Endothelial cell of umbilical vein (primary cell): ENCODE data around the gene LEUTX. TPM values are rescaled to one million over a fixed set of nuclear protein-coding genes. Genes with fewer than 3 reads are reported as not detected.

Experiments
- BruUV-seq: library from RNA; stranded (reverse); fragments of 400-500 nt; replicated peaks from 2 replicates; lab custom pipeline; 2021; lab: Mats Ljungman, UMichigan
- CTCF ChIA-PET: fragments of 300-600, 350-600 bp; sonication (Branson Sonifier 250); formaldehyde crosslinking; loops from one replicate; lab custom pipeline; 2021; ENCODE audit warnings: antibody characterized with exemption, inconsistent platforms; lab: Charles Lee
- POLR2A ChIA-PET: fragments of 300-600, 350-600 bp; sonication (Branson Sonifier 250); formaldehyde crosslinking; loops from one replicate; lab custom pipeline; 2021; ENCODE audit warnings: antibody characterized with exemption, inconsistent platforms; lab: Charles Lee
- DNase-seq: peaks from one replicate; pipeline ENCODE4 v3.0.0-alpha.2; 2011; ENCODE audit warnings: low read depth, low spot score
- FAIRE-seq: peaks from 2 replicates; lab custom pipeline; 2011; peaks lifted over from hg19 to GRCh38; lab: Jason Lieb, UNC
- H2AFZ ChIP-seq: 2 replicates; pipeline ENCODE4 v1.6.0; 2012; ENCODE audit warnings: low read depth, low read length, control low read depth, inconsistent platforms
- H3K27ac ChIP-seq: 2 replicates; pipeline ENCODE4 v1.5.1; 2011; ENCODE audit warnings: low read depth, mild to moderate bottlenecking, control low read depth, low read length, moderate library complexity; ENCODE audit not compliant: insufficient read depth
- H3K27me3 ChIP-seq, 2 experiments: 2 replicates each; pipeline versions ENCODE4 v1.6.0 to v1.6.1; 2011; ENCODE audit warnings: low read length in 2 of 2, mixed read lengths in 1 of 2; ENCODE audit not compliant: control insufficient read depth in 2 of 2, insufficient read depth in 2 of 2
- H3K36me3 ChIP-seq, 2 experiments: 2 replicates in 1 of 2; 3 replicates in 1 of 2; pipeline ENCODE4 v1.5.1; 2011; ENCODE audit warnings: low read length in 2 of 2, mild to moderate bottlenecking in 1 of 2, moderate library complexity in 1 of 2; ENCODE audit not compliant: control insufficient read depth in 2 of 2, insufficient read depth in 2 of 2; ENCODE audit errors: extremely low read depth in 1 of 2
- H3K4me1 ChIP-seq: 3 replicates; pipeline ENCODE4 v1.5.1; 2011; ENCODE audit warnings: mild to moderate bottlenecking, low read length; ENCODE audit not compliant: control insufficient read depth, insufficient read depth; ENCODE audit errors: extremely low read depth
- H3K4me2 ChIP-seq: 2 replicates; pipeline ENCODE4 v1.6.1; 2011; ENCODE audit warnings: low read length, control low read depth, mixed read lengths; ENCODE audit not compliant: insufficient read depth
- H3K4me3 ChIP-seq, 3 experiments: fragments of 200-600 bp in 1 of 3; sonication (generic), shearing (Covaris generic) in 1 of 3; replicated peaks in 1 of 3; 2 replicates each; pipeline ENCODE4 v1.5.1; 2011 to 2016; ENCODE audit warnings: control low read depth in 3 of 3, low read length in 3 of 3, mild to moderate bottlenecking in 2 of 3, inconsistent platforms in 1 of 3, low read depth in 1 of 3, moderate library complexity in 1 of 3; ENCODE audit not compliant: insufficient read depth in 1 of 3
- H3K79me2 ChIP-seq: 2 replicates; pipeline ENCODE4 v1.6.0; 2012; ENCODE audit warnings: low read length, inconsistent platforms; ENCODE audit not compliant: control insufficient read depth, insufficient read depth
- H3K9ac ChIP-seq: replicated peaks from 2 replicates; pipeline ENCODE3; 2011; ENCODE audit warnings: low read length, control low read depth; ENCODE audit not compliant: insufficient read depth; ENCODE audit errors: extremely low read depth
- H3K9me1 ChIP-seq: replicated peaks from 3 replicates; pipeline ENCODE4 v1.6.0; 2011; ENCODE audit warnings: mild to moderate bottlenecking, low read length; ENCODE audit not compliant: control insufficient read depth, insufficient read depth; ENCODE audit errors: extremely low read depth
- H3K9me3 ChIP-seq: replicated peaks from 2 replicates; pipeline ENCODE4 v1.5.1; 2012; ENCODE audit warnings: low read length, inconsistent platforms; ENCODE audit not compliant: control insufficient read depth, insufficient read depth
- H4K20me1 ChIP-seq: replicated peaks from 2 replicates; pipeline ENCODE3; 2011; ENCODE audit warnings: mild to moderate bottlenecking, low read length; ENCODE audit not compliant: control insufficient read depth, insufficient read depth; ENCODE audit errors: extremely low read depth
- EZH2 ChIP-seq: IDR thresholded peaks from 2 replicates; pipeline ENCODE4 v1.6.1; 2012; ENCODE audit warnings: borderline replicate concordance, low read depth, mild to moderate bottlenecking, moderate library complexity, low read length, inconsistent platforms; ENCODE audit not compliant: severe bottlenecking
- FOS ChIP-seq: IDR thresholded peaks from 2 replicates; pipeline ENCODE4 v1.6.1; 2011; ENCODE audit warnings: mild to moderate bottlenecking, low read length, moderate library complexity, borderline replicate concordance; ENCODE audit not compliant: insufficient read depth
- GATA2 ChIP-seq: IDR thresholded peaks from 2 replicates; pipeline ENCODE4 v1.7.0; 2011; ENCODE audit warnings: low read depth, mild to moderate bottlenecking, moderate library complexity, mixed read lengths, low read length; ENCODE audit not compliant: insufficient read length, insufficient read depth
- JUN ChIP-seq: IDR thresholded peaks from 2 replicates; pipeline ENCODE4 v1.6.1; 2011; ENCODE audit warnings: borderline replicate concordance, low read depth; ENCODE audit not compliant: insufficient read length, insufficient read depth
- MYC ChIP-seq: IDR thresholded peaks from one replicate; pipeline ENCODE4 v1.6.1; 2011; ENCODE audit warnings: mild to moderate bottlenecking, low read depth, low read length
- POLR2A ChIP-seq: IDR thresholded peaks from 2 replicates; pipeline ENCODE4 v1.6.1; 2012; ENCODE audit warnings: low read depth, mild to moderate bottlenecking, control low read depth, low read length
- POLR2AphosphoS5 ChIP-seq: IDR thresholded peaks from 2 replicates; pipeline ENCODE4 v1.6.1; 2012; ENCODE audit warnings: low read depth, mild to moderate bottlenecking, control low read depth, low read length, moderate library complexity; ENCODE audit not compliant: insufficient read depth
- dilution Hi-C: fragments of 300-500 bp; cut with MboI; formaldehyde crosslinking; loops from one replicate; pipeline ENCODE4 v1.15.0; 2019; ENCODE audit warnings: low sequenced_read_pairs; ENCODE audit not compliant: extremely low pct_ligation_motif_present
- intact Hi-C: fragments of 100-400 bp; cut with micrococcal nuclease; formaldehyde crosslinking; loops from one replicate; pipeline ENCODE4 v1.10.0; 2022
- polyA plus RNA-seq, 4 experiments: library from polyadenylated mRNA; depleted of rRNA in 3 of 4; stranded (reverse) in 3 of 4; unstranded in 1 of 4; fragments of >200 nt; gene quantifications; 2 replicates each; pipeline versions ENCODE4 v1.2.1 to v1.2.3, GENCODE V29; 2011 to 2012; ENCODE audit warnings: missing spikeins in 1 of 4
- total RNA-seq: library from RNA; stranded (reverse); gene quantifications from 2 replicates; pipeline ENCODE4 v1.2.3, GENCODE V29; 2021
- TF ChIP-seq, protein P1 (sequence below): IDR thresholded peaks from 2 replicates; pipeline ENCODE4 v1.6.1; 2011; ENCODE audit not compliant: insufficient read depth, insufficient read length
- TF ChIP-seq, protein P2 (sequence below), 2 donors: IDR thresholded peaks; 1 replicate in 1 of 2; 2 replicates in 1 of 2; pipeline ENCODE4 v1.5.1; 2011; ENCODE audit warnings: low read length in 2 of 2, mild to moderate bottlenecking in 2 of 2, moderate library complexity in 2 of 2, control low read depth in 1 of 2, inconsistent platforms in 1 of 2, low read depth in 1 of 2; ENCODE audit not compliant: insufficient read depth in 1 of 2; ENCODE audit errors: extremely low read depth in 1 of 2

Gene LEUTX
- total and polyA plus RNA-seq, 2 donors (not counting 3 experiments of a cell fraction or from before 2014, with no cell fraction given), result not detected

GRCh38 chr19:39805104-39805503 lies 26.4 kb downstream of the LEUTX start:
- ChIA-PET POLR2A (no interaction called here), CTCF (interaction anchor here (1.4 to 1.8 kb wide), 3 partner anchors 9 to 39 kb away, joined by 3 to 8 read pairs (median 3); no protein-coding TSS in a partner anchor)
- FAIRE-seq, result no peak

More at GRCh38 chr19:39805104-39805503, 26.4 kb downstream of the LEUTX start:
- intact Hi-C loops (no loop called here), dilution Hi-C loops (no loop called here)
- no peaks in the 10 kb centered on the region for H3K36me3 ChIP-seq
- H4K20me1 ChIP-seq, result no peaks in the 10 kb centered on the region
- no peaks in the 10 kb centered on the region for H3K9me3 ChIP-seq
- no peak overlapping the region for H2AFZ ChIP-seq
- TF ChIP-seq FOS (no peak), POLR2AphosphoS5 (no peak), GATA2 (no peak), JUN (no peak), EZH2 (no peak), MYC (no peak), POLR2A (no peak)
- TF ChIP-seq, protein P1, sequence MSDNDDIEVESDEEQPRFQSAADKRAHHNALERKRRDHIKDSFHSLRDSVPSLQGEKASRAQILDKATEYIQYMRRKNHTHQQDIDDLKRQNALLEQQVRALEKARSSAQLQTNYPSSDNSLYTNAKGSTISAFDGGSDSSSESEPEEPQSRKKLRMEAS, result no peak
- TF ChIP-seq, protein P2, sequence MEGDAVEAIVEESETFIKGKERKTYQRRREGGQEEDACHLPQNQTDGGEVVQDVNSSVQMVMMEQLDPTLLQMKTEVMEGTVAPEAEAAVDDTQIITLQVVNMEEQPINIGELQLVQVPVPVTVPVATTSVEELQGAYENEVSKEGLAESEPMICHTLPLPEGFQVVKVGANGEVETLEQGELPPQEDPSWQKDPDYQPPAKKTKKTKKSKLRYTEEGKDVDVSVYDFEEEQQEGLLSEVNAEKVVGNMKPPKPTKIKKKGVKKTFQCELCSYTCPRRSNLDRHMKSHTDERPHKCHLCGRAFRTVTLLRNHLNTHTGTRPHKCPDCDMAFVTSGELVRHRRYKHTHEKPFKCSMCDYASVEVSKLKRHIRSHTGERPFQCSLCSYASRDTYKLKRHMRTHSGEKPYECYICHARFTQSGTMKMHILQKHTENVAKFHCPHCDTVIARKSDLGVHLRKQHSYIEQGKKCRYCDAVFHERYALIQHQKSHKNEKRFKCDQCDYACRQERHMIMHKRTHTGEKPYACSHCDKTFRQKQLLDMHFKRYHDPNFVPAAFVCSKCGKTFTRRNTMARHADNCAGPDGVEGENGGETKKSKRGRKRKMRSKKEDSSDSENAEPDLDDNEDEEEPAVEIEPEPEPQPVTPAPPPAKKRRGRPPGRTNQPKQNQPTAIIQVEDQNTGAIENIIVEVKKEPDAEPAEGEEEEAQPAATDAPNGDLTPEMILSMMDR (IDR thresholded peaks at IDR 0.05; ENCODE audit: extremely low read depth in 1 of 2, insufficient read depth in 1 of 2, low read depth in 1 of 2, low read length in 2 of 2), result no peak
- H3K4me1 ChIP-seq, result no peaks in the 10 kb centered on the region
- BruUV-seq, result no TSS peak
- no peak overlapping the region for H3K9ac ChIP-seq
- no peak overlapping the region for H3K27ac ChIP-seq
- H3K4me2 ChIP-seq, result no peak overlapping the region
- peaks cover 5 to 10% of the 10 kb centered on the region in 2 experiments for H3K27me3 ChIP-seq
- no peaks in the 10 kb centered on the region for H3K79me2 ChIP-seq
- no peak for DNase-seq
- no peak overlapping the region for H3K4me3 ChIP-seq
- H3K9me1 ChIP-seq, result no peaks in the 10 kb centered on the region
